Measurements from ENCODE around the gene BAHD1.

The BAHD1 gene

GRCh38 chr15:40465939-40466338 lies 25.2 kb downstream of the BAHD1 start:
- H3K27ac Mint-ChIP-seq = no peak overlapping the region
- H3K36me3 Mint-ChIP-seq (ENCODE audit: low read depth) = peaks cover 3% of the 10 kb centered on the region
- H3K9me3 Mint-ChIP-seq = no peaks in the 10 kb centered on the region
- peaks cover 26% of the 10 kb centered on the region for H3K4me1 Mint-ChIP-seq (ENCODE audit: low read depth)
- H3K4me3 Mint-ChIP-seq = no peak overlapping the region
- H3K27me3 Mint-ChIP-seq = no peaks in the 10 kb centered on the region

GRCh38 chr15:40466426-40467260 lies 25.9 kb downstream of the BAHD1 start:
- Mint-ChIP-seq H3K36me3 (ENCODE audit: low read depth) (peaks cover 3% of the 10 kb centered on the region), H3K4me1 (ENCODE audit: low read depth) (peaks cover 27% of the 10 kb centered on the region), H3K9me3 (no peaks in the 10 kb centered on the region), H3K4me3 (no peak overlapping the region), H3K27me3 (no peaks in the 10 kb centered on the region), H3K27ac (no peak overlapping the region)

GRCh38 chr15:40467261-40467615 lies 26.5 kb downstream of the BAHD1 start:
- H3K4me3 Mint-ChIP-seq = no peak overlapping the region
- no peak overlapping the region for H3K27ac Mint-ChIP-seq
- H3K36me3 Mint-ChIP-seq (ENCODE audit: low read depth) = peaks cover 3% of the 10 kb centered on the region

GRCh38 chr15:40468898-40469331 lies 28.2 kb downstream of the BAHD1 start:
- Mint-ChIP-seq H3K27me3 (no peaks in the 10 kb centered on the region), H3K4me3 (no peak overlapping the region), H3K4me1 (ENCODE audit: low read depth) (peaks cover 40% of the 10 kb centered on the region), H3K27ac (no peak overlapping the region), H3K9me3 (no peaks in the 10 kb centered on the region), H3K36me3 (ENCODE audit: low read depth) (peaks cover 3% of the 10 kb centered on the region)

More at GRCh38 chr15:40467261-40467615, 26.5 kb downstream of the BAHD1 start:
- Mint-ChIP-seq H3K9me3 (no peaks in the 10 kb centered on the region), H3K27me3 (no peaks in the 10 kb centered on the region), H3K4me1 (ENCODE audit: low read depth) (peaks cover 33% of the 10 kb centered on the region)

GRCh38 chr15:40469776-40470390 lies 29.1 kb downstream of the BAHD1 start:
- H3K27ac Mint-ChIP-seq = peak overlapping the region; percentile 65
- H3K36me3 Mint-ChIP-seq (ENCODE audit: low read depth) = peaks cover 3% of the 10 kb centered on the region
- H3K4me1 Mint-ChIP-seq (ENCODE audit: low read depth) = peaks cover 38% of the 10 kb centered on the region
- no peaks in the 10 kb centered on the region for H3K27me3 Mint-ChIP-seq
- no peaks in the 10 kb centered on the region for H3K9me3 Mint-ChIP-seq
- peak overlapping the region; percentile 48 for H3K4me3 Mint-ChIP-seq

GRCh38 chr15:40470423-40471104 lies 29.8 kb downstream of the BAHD1 start, which contains the start of gene CHST14:
Gene CHST14, plus strand, starts transcription at chr15:40470984. Its CDS starts 230 bp downstream, at chr15:40471214.
- H3K36me3 Mint-ChIP-seq (ENCODE audit: low read depth) = peaks cover 3% of the 10 kb centered on the region
- peak within 1 kb of the TSS; percentile 84 for H3K27ac Mint-ChIP-seq
- peak within 1 kb of the TSS; percentile 87 for H3K4me3 Mint-ChIP-seq
- no peaks in the 10 kb centered on the region for H3K27me3 Mint-ChIP-seq
- H3K9me3 Mint-ChIP-seq = no peaks in the 10 kb centered on the region
- H3K4me1 Mint-ChIP-seq (ENCODE audit: low read depth) = peaks cover 33% of the 10 kb centered on the region

- Mint-ChIP-seq H3K27me3 (no peaks in the 10 kb centered on the region), H3K36me3 (ENCODE audit: low read depth) (peaks cover 3% of the 10 kb centered on the region), H3K9me3 (no peaks in the 10 kb centered on the region), H3K27ac (peak overlapping the region; percentile 84), H3K4me3 (peak overlapping the region; percentile 87), H3K4me1 (ENCODE audit: low read depth) (peaks cover 30% of the 10 kb centered on the region)
Observed at GRCh38 chr15:40471105-40471807, 30.5 kb downstream of the BAHD1 start.

GRCh38 chr15:40471808-40472150 lies 31.0 kb downstream of the BAHD1 start:
- Mint-ChIP-seq H3K9me3 (no peaks in the 10 kb centered on the region), H3K27ac (peak overlapping the region; percentile 84)

GRCh38 chr15:40472171-40472727 lies 31.5 kb downstream of the BAHD1 start:
- no peak overlapping the region for H3K27ac Mint-ChIP-seq
- H3K36me3 Mint-ChIP-seq (ENCODE audit: low read depth) = no peaks in the 10 kb centered on the region
- H3K4me3 Mint-ChIP-seq = peak overlapping the region; percentile 87
- H3K27me3 Mint-ChIP-seq = no peaks in the 10 kb centered on the region
- H3K9me3 Mint-ChIP-seq = no peaks in the 10 kb centered on the region
- peaks cover 26% of the 10 kb centered on the region for H3K4me1 Mint-ChIP-seq (ENCODE audit: low read depth)

More at GRCh38 chr15:40471808-40472150, 31.0 kb downstream of the BAHD1 start:
- Mint-ChIP-seq H3K4me3 (peak overlapping the region; percentile 87), H3K36me3 (ENCODE audit: low read depth) (peaks cover 2% of the 10 kb centered on the region), H3K27me3 (no peaks in the 10 kb centered on the region), H3K4me1 (ENCODE audit: low read depth) (peaks cover 26% of the 10 kb centered on the region)

GRCh38 chr15:40474581-40474980 lies 33.8 kb downstream of the BAHD1 start:
- Mint-ChIP-seq H3K36me3 (ENCODE audit: low read depth) (no peaks in the 10 kb centered on the region), H3K4me3 (no peak overlapping the region), H3K4me1 (ENCODE audit: low read depth) (peaks cover 22% of the 10 kb centered on the region), H3K27me3 (peaks cover 4% of the 10 kb centered on the region), H3K27ac (no peak overlapping the region), H3K9me3 (no peaks in the 10 kb centered on the region)

GRCh38 chr15:40477642-40478327 lies 37.0 kb downstream of the BAHD1 start:
- Mint-ChIP-seq H3K27me3 (peaks cover 22% of the 10 kb centered on the region), H3K9me3 (no peaks in the 10 kb centered on the region), H3K4me3 (no peak overlapping the region), H3K4me1 (ENCODE audit: low read depth) (peaks cover 2% of the 10 kb centered on the region), H3K27ac (no peak overlapping the region), H3K36me3 (ENCODE audit: low read depth) (no peaks in the 10 kb centered on the region)

- H3K27me3 Mint-ChIP-seq = peaks cover 22% of the 10 kb centered on the region
- no peak overlapping the region for H3K4me3 Mint-ChIP-seq
- H3K36me3 Mint-ChIP-seq (ENCODE audit: low read depth) = no peaks in the 10 kb centered on the region
- H3K27ac Mint-ChIP-seq = no peak overlapping the region
- no peaks in the 10 kb centered on the region for H3K4me1 Mint-ChIP-seq (ENCODE audit: low read depth)
- H3K9me3 Mint-ChIP-seq = no peaks in the 10 kb centered on the region
Observed at GRCh38 chr15:40479024-40479423, 38.3 kb downstream of the BAHD1 start.

GRCh38 chr15:40481341-40482074 lies 40.8 kb downstream of the BAHD1 start:
- H3K4me3 Mint-ChIP-seq = no peak overlapping the region
- peaks cover 22% of the 10 kb centered on the region for H3K27me3 Mint-ChIP-seq
- H3K4me1 Mint-ChIP-seq (ENCODE audit: low read depth) = no peaks in the 10 kb centered on the region
- no peaks in the 10 kb centered on the region for H3K9me3 Mint-ChIP-seq
- no peak overlapping the region for H3K27ac Mint-ChIP-seq
- H3K36me3 Mint-ChIP-seq (ENCODE audit: low read depth) = no peaks in the 10 kb centered on the region
